Measurements from ENCODE around the gene GRK2.
A peak's percentile ranks its signal among the peaks of the same experiment; 100 is the strongest.

The GRK2 gene

GRCh38 chr11:67270256-67271204 is 4.3 kb downstream of the GRK2 start:
- no peak for DNase-seq (ENCODE audit: low spot score)

- no peak for DNase-seq (ENCODE audit: low spot score)
Measured at GRCh38 chr11:67271205-67271540, 4.9 kb downstream of the GRK2 start.

GRCh38 chr11:67271541-67272284 is 5.4 kb downstream of the GRK2 start:
- DNase-seq (ENCODE audit: low spot score): no peak

DNA sequence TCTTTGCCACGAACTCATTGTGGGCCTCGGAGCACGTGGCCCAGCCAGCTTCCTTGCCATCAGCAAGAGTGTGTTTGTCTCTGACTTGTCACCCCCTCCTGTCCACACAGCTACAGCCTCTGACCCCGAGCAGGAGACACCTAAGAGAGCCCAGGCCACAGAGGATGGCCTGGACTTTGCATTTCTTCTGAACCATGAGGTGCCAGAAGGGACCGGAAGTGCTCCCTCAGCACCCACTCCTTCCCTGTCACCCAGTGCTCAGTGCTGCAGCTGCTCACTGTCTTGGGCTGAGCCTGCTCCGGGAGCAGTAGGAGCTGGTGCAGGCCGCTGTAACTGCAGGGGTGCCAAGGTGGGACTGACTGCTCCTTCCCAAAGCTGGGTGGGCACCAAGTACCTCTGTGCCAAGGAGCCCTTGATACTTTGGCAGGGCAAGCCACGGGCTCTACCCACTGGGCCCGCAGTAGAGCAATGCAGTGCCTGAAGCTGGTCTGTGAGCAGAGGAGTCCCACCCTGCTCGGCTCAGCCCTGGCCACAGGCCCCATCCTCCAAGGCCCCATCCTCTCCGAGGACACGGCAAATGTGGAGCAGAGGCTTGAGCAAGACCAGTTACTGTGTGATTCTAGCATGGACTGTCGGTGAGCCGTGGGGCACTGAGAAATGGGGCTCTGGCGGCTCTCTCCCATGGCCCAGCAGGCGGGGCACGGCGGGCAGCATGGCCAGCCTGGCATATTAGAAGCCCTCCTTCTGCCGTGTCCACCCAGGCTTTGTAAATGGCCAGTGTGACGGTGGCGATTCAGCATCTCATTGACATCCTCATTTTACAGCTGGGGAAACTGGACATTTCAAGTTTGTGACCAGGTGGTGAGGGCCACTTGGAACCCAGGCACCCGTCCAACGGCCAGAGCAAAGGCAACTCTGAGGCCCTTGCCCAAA is 6.3 kb downstream of the GRK2 start:
- DNase-seq (ENCODE audit: low spot score): no peak

GRCh38 chr11:67273260-67273990 is 7.2 kb downstream of the GRK2 start:
- no peak for DNase-seq (ENCODE audit: low spot score)

GRCh38 chr11:67274768-67275605 is 8.7 kb downstream of the GRK2 start:
- no peak for DNase-seq (ENCODE audit: low spot score)

- DNase-seq (ENCODE audit: low spot score): no peak
Measured at GRCh38 chr11:67275606-67276409, 9.5 kb downstream of the GRK2 start.

DNA sequence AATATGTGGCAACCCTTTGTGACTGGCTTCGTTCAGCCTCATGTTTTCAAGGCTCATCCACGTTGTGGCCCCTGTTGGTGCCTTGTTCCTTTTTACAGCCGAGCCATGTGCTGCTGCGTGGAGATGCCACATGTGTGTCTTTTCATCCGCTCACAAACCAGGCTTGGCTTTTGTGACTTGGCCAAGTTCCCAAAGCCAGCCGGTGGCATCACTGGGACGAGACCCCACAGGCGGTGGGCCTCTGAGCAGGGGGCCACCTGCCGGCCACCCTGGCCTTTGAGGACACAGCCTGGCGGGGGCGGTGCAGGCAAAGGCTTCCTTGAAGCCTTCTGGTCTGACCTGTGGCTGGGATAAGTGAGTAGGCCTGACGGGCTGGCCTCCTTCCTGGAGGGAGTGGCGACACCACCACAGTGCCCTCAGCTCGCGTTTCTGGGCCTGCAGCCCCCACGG is 10.5 kb downstream of the GRK2 start:
- no peak for DNase-seq (ENCODE audit: low spot score)

DNA sequence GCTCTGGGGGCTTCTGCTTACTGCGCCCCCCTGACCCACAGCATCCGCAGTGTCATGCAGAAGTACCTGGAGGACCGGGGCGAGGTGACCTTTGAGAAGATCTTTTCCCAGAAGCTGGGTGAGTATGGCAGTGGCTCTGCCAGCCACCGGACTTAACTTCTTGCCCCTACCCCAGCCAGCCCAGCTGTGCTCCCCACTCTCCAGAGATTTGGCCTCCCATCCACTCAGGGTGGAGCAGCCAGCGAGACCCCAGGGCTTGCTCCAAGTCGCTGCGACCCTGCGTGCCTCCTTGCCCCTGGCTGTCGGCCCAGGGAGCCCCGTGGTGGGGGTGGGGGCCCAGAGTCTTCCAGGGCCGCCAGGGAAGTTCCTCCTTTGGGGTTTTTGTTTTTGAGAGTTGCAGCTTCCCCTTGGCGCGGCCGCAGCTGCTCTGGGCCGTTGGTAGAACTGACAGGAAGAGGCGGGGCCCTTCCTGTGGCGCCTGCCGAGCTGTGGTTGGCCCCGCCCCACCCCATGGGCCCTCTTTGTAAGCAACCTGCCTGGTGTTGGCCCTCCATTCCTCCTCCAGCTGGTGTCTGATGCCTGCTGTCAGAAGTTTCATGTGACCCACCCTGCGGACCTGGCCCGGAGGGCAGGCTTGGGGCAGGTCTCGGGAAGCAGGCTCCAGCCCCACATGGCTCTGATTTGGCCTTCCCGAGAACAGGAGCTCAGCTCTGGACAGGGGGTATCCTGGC is 11.1 kb downstream of the GRK2 start:
- DNase-seq (ENCODE audit: low spot score): peak; percentile 76

GRCh38 chr11:67278135-67278938 is 12.1 kb downstream of the GRK2 start:
- DNase-seq (ENCODE audit: low spot score): no peak

- no peak for DNase-seq (ENCODE audit: low spot score)
Measured at GRCh38 chr11:67278939-67279588, 12.8 kb downstream of the GRK2 start.

- no peak for DNase-seq (ENCODE audit: low spot score)
Measured at GRCh38 chr11:67279589-67280340, 13.5 kb downstream of the GRK2 start.

DNA sequence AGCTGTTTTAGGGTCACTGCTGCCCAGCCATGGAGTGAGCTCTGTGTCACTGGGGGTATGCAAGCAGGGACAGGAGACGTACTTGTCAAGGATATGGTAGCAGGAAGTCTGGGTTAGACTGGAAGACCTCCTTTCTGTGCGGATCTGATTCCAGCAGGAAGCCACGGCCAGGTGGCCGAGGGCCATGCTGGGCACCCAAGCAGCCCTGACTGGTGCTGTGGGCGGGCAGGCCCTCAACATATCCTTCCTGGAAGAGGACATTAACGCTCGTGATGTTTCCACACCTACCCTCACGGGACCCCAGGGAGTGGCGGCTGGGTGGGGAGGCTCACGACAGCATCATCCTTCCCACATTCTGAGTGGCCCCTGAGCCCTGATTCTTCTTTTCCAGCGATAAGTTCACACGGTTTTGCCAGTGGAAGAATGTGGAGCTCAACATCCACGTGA is 14.1 kb downstream of the GRK2 start:
- no peak for DNase-seq (ENCODE audit: low spot score)

DNA sequence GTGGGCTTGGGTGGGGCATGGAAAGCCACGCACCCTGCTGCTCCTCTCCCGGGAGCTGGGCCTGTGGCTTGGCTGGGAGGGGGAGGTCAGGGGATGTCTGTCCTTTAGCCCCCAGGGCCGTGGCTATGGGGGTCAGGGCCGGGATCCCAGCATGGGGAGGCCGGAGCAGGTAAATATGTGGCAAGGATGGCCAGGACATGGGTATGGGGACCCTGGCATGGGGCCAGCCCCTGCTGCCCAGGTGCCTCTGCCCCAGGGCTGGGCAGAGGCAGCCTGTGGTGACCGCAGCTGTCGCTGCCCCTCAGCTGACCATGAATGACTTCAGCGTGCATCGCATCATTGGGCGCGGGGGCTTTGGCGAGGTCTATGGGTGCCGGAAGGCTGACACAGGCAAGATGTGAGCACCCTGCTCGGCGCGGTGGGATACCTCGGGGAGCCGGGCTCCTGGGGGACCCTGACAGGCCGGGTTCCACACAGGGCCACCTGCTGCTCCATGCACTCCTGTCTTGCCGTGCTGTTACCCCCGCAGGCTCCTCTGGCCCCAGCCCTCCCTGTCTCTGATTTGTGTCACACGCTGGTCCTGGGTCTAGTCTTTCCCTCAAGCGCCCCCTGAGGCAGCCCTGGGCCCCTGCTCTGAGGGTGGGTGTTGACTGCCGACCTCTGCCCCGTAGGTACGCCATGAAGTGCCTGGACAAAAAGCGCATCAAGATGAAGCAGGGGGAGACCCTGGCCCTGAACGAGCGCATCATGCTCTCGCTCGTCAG is 14.7 kb downstream of the GRK2 start:
- DNase-seq (ENCODE audit: low spot score): no peak

GRCh38 chr11:67281552-67282150 is 15.4 kb downstream of the GRK2 start:
- DNase-seq (ENCODE audit: low spot score): no peak
